ENCODE results near the gene ABHD17B.
A peak's percentile ranks its signal among the peaks of the same experiment; 100 is the strongest.
"Not testable (repeated sequence)": the region's sequence is repeated elsewhere in the genome, so short reads cannot be mapped to it uniquely, and the experiment has no call there.

The ABHD17B gene

DNA sequence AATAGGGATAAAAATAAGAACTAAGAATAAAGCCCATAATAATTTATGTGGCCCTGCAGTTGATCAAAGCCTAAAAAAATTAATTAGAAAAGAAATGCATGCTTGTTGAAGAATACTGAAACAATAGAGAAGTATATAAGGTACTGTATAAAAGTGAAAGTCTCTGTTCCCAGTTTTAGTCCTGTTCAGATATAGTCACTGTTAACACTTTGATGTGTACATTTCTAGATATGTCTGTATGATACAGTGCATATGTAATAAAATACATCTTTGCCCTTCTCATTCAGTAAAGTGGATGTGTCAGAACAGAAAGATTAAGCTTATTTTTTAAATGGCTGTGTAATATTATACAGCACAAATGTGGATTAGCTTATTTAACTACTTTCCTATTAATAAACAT, 4.5 kb upstream of the ABHD17B start:
- DNase-seq (ENCODE audit: low read depth): no peak

- DNase-seq (ENCODE audit: low read depth): peak; percentile 74
Observed at GRCh38 chr9:71911908-71912335, 929 bp upstream of the ABHD17B start.

- no peak for DNase-seq (ENCODE audit: low read depth)
Observed at GRCh38 chr9:71910650-71911060, 338 bp downstream of the ABHD17B start.

DNA sequence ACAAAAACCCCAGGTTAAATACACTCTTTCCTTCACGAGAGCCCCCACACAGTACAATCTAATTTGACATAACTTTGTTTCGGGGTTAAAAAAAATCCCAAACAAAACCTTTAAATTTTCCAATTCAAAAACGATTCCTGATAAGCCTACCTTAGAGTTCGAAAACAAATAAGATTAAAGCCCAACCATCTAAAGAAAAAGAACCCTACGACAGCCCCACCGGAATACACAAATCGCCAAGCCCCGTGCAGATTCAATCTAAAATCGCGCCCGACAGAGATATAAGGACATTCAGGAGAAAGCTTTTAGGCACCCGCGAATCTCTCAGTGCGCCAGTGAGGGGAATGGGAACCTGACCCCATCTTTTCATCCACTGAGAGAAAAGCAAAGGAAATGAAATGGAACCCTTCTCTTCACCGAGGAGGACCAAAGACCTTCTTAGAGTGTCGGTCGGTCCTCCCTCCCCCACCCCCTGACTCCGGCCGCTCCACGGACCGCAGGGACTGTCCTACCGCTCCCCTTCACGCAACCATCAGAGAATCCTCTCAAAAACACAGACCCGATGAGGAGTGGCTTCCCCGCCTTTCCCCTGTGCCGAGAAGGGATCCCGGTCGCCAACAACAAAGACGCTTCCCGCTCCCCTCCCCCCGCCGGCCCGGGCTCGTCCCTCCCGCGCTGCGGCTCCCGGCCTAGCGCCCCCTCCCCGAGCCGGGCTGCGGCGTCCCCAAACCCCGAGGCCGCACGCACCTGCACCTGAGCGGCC, 925 bp downstream of the ABHD17B start:
- peak; percentile 48 for DNase-seq (ENCODE audit: low read depth)

GRCh38 chr9:71908825-71909224, 2.2 kb downstream of the ABHD17B start:
- no peak for DNase-seq (ENCODE audit: low read depth)

- no peak for DNase-seq (ENCODE audit: low read depth)
Observed at GRCh38 chr9:71904076-71904475, 6.9 kb downstream of the ABHD17B start.

DNA sequence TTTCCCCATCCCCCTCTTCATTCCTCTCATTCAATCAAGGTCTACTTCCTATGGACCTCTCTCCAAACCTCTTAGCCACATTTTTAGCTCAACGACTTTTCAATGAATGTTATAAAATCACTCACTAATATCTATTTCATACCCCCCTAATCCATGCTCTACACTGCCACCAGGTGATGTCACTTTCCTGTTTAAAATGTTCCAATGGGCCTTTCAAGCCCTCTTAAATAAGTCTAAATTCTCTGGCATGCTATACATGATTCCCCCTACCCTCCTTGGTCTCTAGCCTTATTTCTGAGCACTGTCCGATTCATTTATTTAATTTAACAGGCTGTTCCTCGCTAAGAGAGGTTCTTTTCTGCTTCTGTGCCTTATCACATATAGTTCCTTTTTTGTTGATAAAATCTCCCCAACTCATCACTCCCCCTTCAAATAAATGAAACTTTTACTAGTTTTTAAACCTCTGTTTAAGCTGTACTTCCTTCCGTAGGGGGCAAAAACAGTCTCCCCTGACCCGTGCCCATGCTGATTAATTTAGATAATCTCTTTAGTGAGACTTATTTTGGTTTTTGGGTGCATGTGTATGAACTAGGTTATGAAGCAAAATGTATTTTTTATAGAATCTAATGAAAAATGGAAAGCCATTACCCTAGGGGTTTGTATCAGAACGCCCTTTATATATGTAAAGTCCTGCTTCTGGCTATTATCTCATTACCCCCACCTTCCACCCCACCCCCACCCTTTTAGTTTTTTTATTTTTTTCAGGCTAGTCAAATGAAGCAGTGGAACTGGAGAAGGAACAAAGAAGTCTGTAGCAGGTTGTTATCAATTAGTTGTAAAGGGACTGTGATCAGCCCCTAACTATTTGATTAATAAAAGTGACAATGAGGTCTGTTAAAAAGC, 9.0 kb downstream of the ABHD17B start:
- DNase-seq (ENCODE audit: low read depth): no peak

DNA sequence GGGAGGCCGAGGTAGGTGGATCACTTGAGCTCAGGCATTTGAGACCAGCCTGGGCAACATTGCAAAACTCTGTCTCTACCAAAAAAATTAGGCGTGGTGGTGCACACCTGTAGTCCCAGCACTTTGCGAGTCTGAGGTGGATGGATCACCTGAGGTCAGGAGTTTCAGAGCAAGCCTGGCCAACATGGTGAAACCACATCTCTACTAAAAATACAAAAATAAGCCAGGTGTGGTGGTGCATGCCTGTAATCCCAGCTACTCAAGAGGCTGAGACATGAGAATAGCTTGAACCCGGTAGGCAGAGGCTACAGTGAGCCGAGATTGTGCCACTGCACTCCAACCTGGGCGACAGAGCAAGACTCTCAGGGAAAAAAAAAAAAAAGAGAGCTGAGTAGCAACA, 12.2 kb downstream of the ABHD17B start:
- not testable (repeated sequence) for DNase-seq (ENCODE audit: low read depth)

GRCh38 chr9:71897577-71897976, 13.4 kb downstream of the ABHD17B start:
- DNase-seq (ENCODE audit: low read depth): no peak

DNA sequence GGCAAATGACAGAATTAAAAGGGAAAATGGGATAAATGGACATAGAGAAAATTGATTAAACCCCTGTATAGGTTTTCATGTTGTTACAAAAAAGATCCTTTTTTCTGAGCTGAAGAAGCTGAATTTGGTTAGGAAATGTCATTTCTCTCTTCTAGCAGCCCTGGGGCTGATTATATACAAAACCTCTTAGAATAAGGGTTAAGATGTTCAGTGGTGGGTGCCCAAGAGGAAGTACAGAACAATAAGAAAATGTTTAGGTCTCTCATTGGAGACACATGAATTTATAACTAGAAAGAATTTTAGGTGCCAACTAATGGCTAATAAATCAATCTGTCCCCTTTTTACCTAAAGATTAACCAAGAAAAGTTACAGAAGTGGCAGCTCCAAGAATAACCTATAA, 14.2 kb downstream of the ABHD17B start:
- no peak for DNase-seq (ENCODE audit: low read depth)

- DNase-seq (ENCODE audit: low read depth): no peak
Observed at GRCh38 chr9:71895955-71896354, 15.0 kb downstream of the ABHD17B start.

DNA sequence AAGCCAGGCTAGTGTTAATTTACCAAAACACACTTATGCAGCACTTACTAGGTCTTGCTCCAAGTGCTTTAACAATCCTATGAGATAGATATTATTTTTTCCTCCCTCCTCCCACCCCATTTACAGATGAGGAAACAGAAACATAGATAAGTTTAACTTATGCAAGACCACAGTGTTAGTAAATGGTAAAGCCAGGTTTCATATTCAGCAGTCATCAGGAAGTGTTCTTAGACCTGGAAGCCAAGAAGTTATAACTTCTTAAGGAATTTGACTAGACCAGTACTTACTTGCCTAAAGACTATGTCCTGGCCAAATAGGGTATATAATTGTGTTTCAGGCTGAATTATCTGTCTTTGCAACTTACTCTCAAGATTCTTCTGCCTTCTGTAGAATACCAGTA, 15.9 kb downstream of the ABHD17B start:
- DNase-seq (ENCODE audit: low read depth): peak; percentile 6

DNA sequence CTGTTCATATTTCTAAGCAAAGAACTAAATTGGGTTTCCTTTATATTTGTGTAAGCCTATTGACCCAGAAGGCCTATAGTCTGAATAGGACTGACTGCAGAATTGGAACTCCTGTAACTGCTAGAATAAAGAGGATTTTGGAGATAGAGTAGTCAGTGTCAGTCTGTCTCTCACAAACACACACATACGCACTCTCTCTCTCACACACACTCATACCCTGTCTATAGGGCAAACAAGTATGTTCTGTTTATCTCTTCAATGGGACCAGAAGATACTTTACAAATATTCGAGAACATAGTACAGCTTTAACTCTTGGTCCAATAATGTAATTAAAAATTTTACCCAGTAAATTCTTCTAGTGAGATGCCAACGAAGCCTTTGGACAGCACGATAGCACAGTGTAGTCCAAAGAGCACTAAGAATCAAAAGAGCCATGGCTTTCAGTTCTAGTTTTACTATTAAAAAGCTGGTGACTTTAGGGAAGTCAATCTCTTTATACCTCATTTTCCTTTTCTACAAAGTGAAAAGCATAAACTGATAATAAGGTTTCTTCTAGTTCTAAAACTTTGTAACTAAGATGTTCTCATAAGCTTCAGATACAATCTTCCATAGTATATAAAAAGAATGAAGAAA, 19.3 kb downstream of the ABHD17B start:
- DNase-seq (ENCODE audit: low read depth): no peak

GRCh38 chr9:71890042-71890679, 20.8 kb downstream of the ABHD17B start:
- DNase-seq (ENCODE audit: low read depth): no peak

DNA sequence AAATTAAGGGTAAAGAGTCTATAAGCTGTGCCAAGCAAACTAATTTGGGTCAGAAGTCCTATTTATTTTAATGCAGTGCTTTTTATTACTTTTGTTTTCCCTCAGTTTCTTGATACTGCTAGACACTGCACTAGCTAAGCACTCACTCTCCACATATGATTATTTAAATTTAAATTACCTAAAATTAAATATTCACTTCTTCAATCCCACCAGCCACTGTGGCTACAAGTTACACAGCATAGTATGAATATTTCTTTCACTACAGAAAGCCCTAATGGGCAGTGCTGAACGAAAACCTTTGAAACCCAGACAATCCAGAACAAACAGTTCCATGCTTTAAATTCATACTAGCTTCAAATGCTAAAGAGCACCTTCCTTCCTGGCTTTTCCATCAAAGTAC, 23.6 kb downstream of the ABHD17B start:
- DNase-seq (ENCODE audit: low read depth): no peak

DNA sequence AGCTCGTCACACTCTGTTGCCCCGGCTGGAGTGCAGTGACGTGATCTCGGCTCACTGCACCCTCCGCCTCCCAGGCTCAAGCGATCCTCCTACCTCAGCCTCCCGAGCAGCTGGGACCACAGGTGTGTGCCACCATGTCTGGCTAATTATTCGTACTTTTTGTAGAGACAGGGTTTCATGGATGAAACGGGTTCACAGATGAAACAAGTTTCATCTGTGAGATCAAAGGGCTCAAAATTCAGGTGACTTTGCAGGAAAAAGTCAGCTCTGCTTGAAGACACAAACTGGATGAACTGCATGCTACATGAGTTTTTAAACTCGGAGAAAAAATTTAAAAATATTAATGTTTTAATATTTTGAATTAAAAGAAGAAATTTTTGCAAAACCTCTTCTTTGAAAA, 24.5 kb downstream of the ABHD17B start:
- DNase-seq (ENCODE audit: low read depth): no peak

- no peak for DNase-seq (ENCODE audit: low read depth)
Observed at GRCh38 chr9:71886015-71886414, 25.0 kb downstream of the ABHD17B start.

- no peak for DNase-seq (ENCODE audit: low read depth)
Observed at GRCh38 chr9:71885467-71885866, 25.5 kb downstream of the ABHD17B start.

DNA sequence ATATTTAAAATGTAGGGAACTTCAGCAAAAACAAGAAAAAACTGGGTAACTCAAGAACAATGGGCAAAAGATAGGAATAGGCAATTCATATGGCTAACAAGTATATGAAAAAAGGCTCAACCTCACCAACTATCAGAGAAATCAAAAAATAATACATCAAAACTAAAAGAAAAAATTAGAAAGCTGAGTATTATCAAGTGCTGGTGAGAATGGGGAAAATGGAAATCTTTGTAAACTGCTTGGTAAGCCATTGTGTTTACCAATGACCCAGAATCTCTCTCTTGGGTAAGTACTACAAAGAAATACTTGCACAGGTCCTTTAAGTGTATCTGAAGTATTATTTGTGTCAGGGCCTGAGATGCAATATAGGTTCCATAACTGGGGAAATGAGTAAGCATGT, 27.0 kb downstream of the ABHD17B start:
- DNase-seq (ENCODE audit: low read depth): no peak

GRCh38 chr9:71879644-71880174, 31.3 kb downstream of the ABHD17B start:
- no peak for DNase-seq (ENCODE audit: low read depth)

- DNase-seq (ENCODE audit: low read depth): no peak
Observed at GRCh38 chr9:71878327-71879274, 32.4 kb downstream of the ABHD17B start.

Data from EH (cell line).